ENCODE measurements around the gene SNX24. TPM values are rescaled to one million over a fixed set of nuclear protein-coding genes. Genes with fewer than 3 reads are reported as not detected.

Gene SNX24
- total RNA-seq, 1 experiment from 2014 or later: 13.9 TPM

DNA sequence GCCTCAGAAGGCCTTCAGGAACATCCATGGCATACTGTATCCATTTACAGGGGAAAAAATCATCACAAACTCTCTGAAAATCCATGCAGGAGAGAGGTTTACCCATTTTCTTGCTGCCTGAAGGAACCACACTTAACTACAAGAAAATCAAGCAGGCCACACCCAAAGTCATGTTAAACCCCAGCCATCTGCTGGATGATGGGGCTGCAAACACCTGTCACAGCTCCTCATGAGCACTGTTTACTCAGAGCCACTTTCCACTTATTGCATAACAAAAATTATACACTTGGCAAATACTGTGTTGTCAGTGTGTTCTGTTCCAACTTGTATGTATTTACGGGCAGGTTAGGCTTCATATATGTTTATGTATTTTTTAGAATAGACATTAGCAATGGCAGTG lies 155.3 kb downstream of the SNX24 start:
- Histone ChIP-seq H3K27ac (ENCODE audit: insufficient read length, low read depth, low read length) (no peak overlapping the region), H2BK12ac (ENCODE audit: insufficient read length, low read depth, low read length) (no peak overlapping the region), H3K9ac (ENCODE audit: extremely low read depth, insufficient read length, low read length) (no peak overlapping the region), H3K9me3 (ENCODE audit: control insufficient read depth, low read depth, low read length) (no peaks in the 10 kb centered on the region), H3T11ph (ENCODE audit: low read length) (no peak overlapping the region), H3K4me2 (ENCODE audit: insufficient read depth, insufficient read length, low read length) (no peak overlapping the region), H3K14ac (ENCODE audit: insufficient read depth, low read length) (no peak overlapping the region), H3K23ac (ENCODE audit: insufficient read length, low read depth, low read length) (no peak overlapping the region), H3K4me1 (ENCODE audit: insufficient read depth, low read length) (peaks cover 8% of the 10 kb centered on the region; the same call in 1 of the 2 replicates), H4K20me1 (ENCODE audit: control insufficient read depth, insufficient read depth, insufficient read length) (no peaks in the 10 kb centered on the region), H4K5ac (ENCODE audit: insufficient read length, low read depth, low read length) (no peak overlapping the region), H3K18ac (ENCODE audit: insufficient read length, low read depth, low read length) (no peak overlapping the region), H3K27me3 (ENCODE audit: insufficient read depth, low read length) (no peaks in the 10 kb centered on the region), H3K56ac (ENCODE audit: insufficient read length, low read depth, low read length) (no peak overlapping the region), H3K23me2 (ENCODE audit: insufficient read length, low read depth, low read length, poor library complexity, severe bottlenecking) (no peaks in the 10 kb centered on the region), H4K8ac (replicated peaks; ENCODE audit: insufficient read length, low read depth, low read length) (no peak overlapping the region), H2BK120ac (ENCODE audit: low read depth, low read length, poor library complexity, severe bottlenecking) (no peak overlapping the region), H2BK15ac (ENCODE audit: low read depth, low read length) (no peak overlapping the region), H2AK5ac (ENCODE audit: insufficient read length, low read length) (no peak overlapping the region), H2BK5ac (ENCODE audit: insufficient read length, low read length) (no peak overlapping the region), H3K79me2 (ENCODE audit: insufficient read depth, low read length) (no peaks in the 10 kb centered on the region), H4K91ac (ENCODE audit: insufficient read length, low read depth, low read length) (no peak overlapping the region), H3K4ac (ENCODE audit: low read depth, low read length) (no peak overlapping the region), H2AFZ (ENCODE audit: low read length) (no peak overlapping the region), H2BK20ac (ENCODE audit: low read depth, low read length, poor library complexity, severe bottlenecking) (no peak overlapping the region), H3K79me1 (ENCODE audit: insufficient read depth, low read depth, low read length, poor library complexity, severe bottlenecking) (no peaks in the 10 kb centered on the region)
- H3K27ac Mint-ChIP-seq: no peak overlapping the region
- H3K27me3 Mint-ChIP-seq (ENCODE audit: low read depth): no peaks in the 10 kb centered on the region
- no peaks in the 10 kb centered on the region for H3K9me3 Mint-ChIP-seq
- no CpG with 5 or more reads among the region's 1 CpG for WGBS (ENCODE audit: extremely low coverage, insufficient read length, low lambda C conversion rate)
- H3K36me3 Mint-ChIP-seq (ENCODE audit: insufficient read depth in 1 of 3, low read depth in 3 of 3): no peaks in the 10 kb centered on the region
- DNase-seq: no peak
- TF ChIP-seq, protein P1, sequence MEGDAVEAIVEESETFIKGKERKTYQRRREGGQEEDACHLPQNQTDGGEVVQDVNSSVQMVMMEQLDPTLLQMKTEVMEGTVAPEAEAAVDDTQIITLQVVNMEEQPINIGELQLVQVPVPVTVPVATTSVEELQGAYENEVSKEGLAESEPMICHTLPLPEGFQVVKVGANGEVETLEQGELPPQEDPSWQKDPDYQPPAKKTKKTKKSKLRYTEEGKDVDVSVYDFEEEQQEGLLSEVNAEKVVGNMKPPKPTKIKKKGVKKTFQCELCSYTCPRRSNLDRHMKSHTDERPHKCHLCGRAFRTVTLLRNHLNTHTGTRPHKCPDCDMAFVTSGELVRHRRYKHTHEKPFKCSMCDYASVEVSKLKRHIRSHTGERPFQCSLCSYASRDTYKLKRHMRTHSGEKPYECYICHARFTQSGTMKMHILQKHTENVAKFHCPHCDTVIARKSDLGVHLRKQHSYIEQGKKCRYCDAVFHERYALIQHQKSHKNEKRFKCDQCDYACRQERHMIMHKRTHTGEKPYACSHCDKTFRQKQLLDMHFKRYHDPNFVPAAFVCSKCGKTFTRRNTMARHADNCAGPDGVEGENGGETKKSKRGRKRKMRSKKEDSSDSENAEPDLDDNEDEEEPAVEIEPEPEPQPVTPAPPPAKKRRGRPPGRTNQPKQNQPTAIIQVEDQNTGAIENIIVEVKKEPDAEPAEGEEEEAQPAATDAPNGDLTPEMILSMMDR (conservative IDR thresholded peaks at IDR 0.05): no peak
- H3K4me1 Mint-ChIP-seq: peaks cover 18 to 26% of the 10 kb centered on the region in 2 experiments
- H3K4me3 Mint-ChIP-seq: no peak overlapping the region
